ENCODE data around the gene PLXNA4. TPM values are rescaled to one million over a fixed set of nuclear protein-coding genes. Genes with fewer than 3 reads are reported as not detected.

The PLXNA4 gene
- total and polyA plus RNA-seq, 2 experiments from 2014 or later: 0.08 to 0.80 TPM

DNA sequence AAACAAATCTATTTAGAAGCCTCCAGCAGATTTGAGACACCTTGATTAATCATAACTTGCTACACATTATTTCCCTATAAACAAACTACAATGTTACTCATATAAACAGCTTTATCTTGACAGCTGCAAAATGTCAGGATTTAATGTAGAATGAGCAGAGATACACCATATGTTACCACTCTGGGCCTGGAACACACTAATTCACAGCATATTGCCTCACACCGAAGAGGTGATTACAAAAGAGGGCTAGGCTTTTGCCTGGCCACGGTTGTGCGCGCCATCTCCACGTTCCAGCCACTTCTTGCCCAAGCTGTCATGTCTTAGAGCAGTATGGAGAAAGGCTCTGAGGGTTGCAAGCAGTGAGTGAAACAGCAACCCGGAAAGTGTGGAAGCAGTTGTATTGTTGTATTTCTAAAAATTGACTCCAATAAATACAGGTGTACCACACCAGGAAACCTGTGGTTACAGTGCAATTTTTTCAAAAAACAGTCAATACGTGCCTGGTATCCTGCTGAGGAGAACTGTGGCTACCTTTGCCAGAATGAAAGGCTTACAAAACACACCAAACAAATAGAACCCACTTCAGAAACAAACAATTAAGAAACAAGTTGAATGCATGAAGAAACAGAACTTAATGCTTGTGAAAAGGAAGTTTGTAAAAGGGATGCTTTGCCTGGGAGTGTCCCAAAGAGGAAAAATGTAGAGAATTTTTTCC, 498.1 kb downstream of the PLXNA4 start (continued):
- TF ChIP-seq, protein P1, sequence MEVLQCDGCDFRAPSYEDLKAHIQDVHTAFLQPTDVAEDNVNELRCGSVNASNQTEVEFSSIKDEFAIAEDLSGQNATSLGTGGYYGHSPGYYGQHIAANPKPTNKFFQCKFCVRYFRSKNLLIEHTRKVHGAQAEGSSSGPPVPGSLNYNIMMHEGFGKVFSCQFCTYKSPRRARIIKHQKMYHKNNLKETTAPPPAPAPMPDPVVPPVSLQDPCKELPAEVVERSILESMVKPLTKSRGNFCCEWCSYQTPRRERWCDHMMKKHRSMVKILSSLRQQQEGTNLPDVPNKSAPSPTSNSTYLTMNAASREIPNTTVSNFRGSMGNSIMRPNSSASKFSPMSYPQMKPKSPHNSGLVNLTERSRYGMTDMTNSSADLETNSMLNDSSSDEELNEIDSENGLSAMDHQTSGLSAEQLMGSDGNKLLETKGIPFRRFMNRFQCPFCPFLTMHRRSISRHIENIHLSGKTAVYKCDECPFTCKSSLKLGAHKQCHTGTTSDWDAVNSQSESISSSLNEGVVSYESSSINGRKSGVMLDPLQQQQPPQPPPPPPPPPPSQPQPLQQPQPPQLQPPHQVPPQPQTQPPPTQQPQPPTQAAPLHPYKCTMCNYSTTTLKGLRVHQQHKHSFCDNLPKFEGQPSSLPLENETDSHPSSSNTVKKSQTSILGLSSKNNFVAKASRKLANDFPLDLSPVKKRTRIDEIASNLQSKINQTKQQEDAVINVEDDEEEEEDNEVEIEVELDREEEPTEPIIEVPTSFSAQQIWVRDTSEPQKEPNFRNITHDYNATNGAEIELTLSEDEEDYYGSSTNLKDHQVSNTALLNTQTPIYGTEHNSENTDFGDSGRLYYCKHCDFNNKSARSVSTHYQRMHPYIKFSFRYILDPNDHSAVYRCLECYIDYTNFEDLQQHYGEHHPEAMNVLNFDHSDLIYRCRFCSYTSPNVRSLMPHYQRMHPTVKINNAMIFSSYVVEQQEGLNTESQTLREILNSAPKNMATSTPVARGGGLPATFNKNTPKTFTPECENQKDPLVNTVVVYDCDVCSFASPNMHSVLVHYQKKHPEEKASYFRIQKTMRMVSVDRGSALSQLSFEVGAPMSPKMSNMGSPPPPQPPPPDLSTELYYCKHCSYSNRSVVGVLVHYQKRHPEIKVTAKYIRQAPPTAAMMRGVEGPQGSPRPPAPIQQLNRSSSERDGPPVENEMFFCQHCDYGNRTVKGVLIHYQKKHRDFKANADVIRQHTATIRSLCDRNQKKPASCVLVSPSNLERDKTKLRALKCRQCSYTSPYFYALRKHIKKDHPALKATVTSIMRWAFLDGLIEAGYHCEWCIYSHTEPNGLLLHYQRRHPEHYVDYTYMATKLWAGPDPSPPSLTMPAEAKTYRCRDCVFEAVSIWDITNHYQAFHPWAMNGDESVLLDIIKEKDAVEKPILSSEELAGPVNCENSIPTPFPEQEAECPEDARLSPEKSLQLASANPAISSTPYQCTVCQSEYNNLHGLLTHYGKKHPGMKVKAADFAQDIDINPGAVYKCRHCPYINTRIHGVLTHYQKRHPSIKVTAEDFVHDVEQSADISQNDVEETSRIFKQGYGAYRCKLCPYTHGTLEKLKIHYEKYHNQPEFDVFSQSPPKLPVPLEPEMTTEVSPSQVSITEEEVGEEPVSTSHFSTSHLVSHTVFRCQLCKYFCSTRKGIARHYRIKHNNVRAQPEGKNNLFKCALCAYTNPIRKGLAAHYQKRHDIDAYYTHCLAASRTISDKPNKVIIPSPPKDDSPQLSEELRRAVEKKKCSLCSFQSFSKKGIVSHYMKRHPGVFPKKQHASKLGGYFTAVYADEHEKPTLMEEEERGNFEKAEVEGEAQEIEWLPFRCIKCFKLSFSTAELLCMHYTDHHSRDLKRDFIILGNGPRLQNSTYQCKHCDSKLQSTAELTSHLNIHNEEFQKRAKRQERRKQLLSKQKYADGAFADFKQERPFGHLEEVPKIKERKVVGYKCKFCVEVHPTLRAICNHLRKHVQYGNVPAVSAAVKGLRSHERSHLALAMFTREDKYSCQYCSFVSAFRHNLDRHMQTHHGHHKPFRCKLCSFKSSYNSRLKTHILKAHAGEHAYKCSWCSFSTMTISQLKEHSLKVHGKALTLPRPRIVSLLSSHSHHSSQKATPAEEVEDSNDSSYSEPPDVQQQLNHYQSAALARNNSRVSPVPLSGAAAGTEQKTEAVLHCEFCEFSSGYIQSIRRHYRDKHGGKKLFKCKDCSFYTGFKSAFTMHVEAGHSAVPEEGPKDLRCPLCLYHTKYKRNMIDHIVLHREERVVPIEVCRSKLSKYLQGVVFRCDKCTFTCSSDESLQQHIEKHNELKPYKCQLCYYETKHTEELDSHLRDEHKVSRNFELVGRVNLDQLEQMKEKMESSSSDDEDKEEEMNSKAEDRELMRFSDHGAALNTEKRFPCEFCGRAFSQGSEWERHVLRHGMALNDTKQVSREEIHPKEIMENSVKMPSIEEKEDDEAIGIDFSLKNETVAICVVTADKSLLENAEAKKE (CRISPR knock-in tag; IDR thresholded peaks at IDR 0.05): no peak

GRCh38 chr7:132076301-132077035, 499.8 kb downstream of the PLXNA4 start:
- no peaks in the 10 kb centered on the region; the same call in 1 of the 2 replicates for H3K4me1 ChIP-seq (ENCODE audit: insufficient read depth)
- Mint-ChIP-seq H3K36me3 (ENCODE audit: low read depth) (peaks cover 3% of the 10 kb centered on the region; the same call in 1 of the 3 replicates), H3K4me3 (no peak overlapping the region), H3K9me3 (peaks cover 7% of the 10 kb centered on the region; the same call in 2 of the 3 replicates), H3K27ac (no peak overlapping the region), H3K27me3 (ENCODE audit: insufficient read depth, low read depth, poor library complexity) (peaks cover 8% of the 10 kb centered on the region), H3K4me1 (peaks cover 12% of the 10 kb centered on the region)
- H3K4me3 ChIP-seq: no peak overlapping the region
- H3K36me3 ChIP-seq (ENCODE audit: insufficient read depth): no peaks in the 10 kb centered on the region
- no peaks in the 10 kb centered on the region for H4K20me1 ChIP-seq (replicated peaks; ENCODE audit: insufficient read depth)
- H2AFZ ChIP-seq: no peak overlapping the region
- DNase-seq (ENCODE audit: low spot score) (no peak), ATAC-seq (no peak)
- no peak overlapping the region for H3K27ac ChIP-seq (ENCODE audit: low read depth)
- H3K9me2 ChIP-seq (ENCODE audit: insufficient read depth): peaks cover 3% of the 10 kb centered on the region; the same call in 1 of the 2 replicates
- H3F3A ChIP-seq (replicated peaks; ENCODE audit: low read depth): no peaks in the 10 kb centered on the region
- H3K27me3 ChIP-seq (ENCODE audit: insufficient read depth): no peaks in the 10 kb centered on the region
- H3K79me2 ChIP-seq (replicated peaks; ENCODE audit: insufficient read depth): no peaks in the 10 kb centered on the region
- no peak overlapping the region for H3K4me2 ChIP-seq
- TF ChIP-seq CREB1 (CRISPR knock-in tag; IDR thresholded peaks at IDR 0.05; ENCODE audit: low read depth) (no peak), JUNB (IDR thresholded peaks at IDR 0.05; ENCODE audit: unreplicated experiment) (no peak), NANOG (IDR thresholded peaks at IDR 0.05; ENCODE audit: borderline replicate concordance) (no peak), ZNF114 (CRISPR knock-in tag; IDR thresholded peaks at IDR 0.05) (no peak), POLR2AphosphoS5 (IDR thresholded peaks at IDR 0.05; ENCODE audit: low read depth) (no peak), EZH2 (IDR thresholded peaks at IDR 0.05; ENCODE audit: low read depth, unreplicated experiment) (no peak)
- TF ChIP-seq, protein P1 (CRISPR knock-in tag; IDR thresholded peaks at IDR 0.05): no peak

All from GM23338 (cell line).